SK-N-DZ (cell line): ENCODE measurements around the gene GAS2L3.
"Not testable (repeated sequence)": the region's sequence is repeated elsewhere in the genome, so short reads cannot be mapped to it uniquely, and the experiment has no call there.

Experiments
- DNase-seq: peaks from one replicate; pipeline ENCODE4 v3.0.0-alpha.2; 2015; ENCODE audit warnings: low spot score

The GAS2L3 gene

GRCh38 chr12:100574187-100575074 is 947 bp downstream of the GAS2L3 start:
- DNase-seq = peak; percentile 32

- DNase-seq = no peak
Measured at GRCh38 chr12:100576331-100577036, 3.0 kb downstream of the GAS2L3 start.

- DNase-seq = no peak
Measured at GRCh38 chr12:100578923-100579322, 5.4 kb downstream of the GAS2L3 start.

- no peak for DNase-seq
Measured at GRCh38 chr12:100579844-100580243, 6.4 kb downstream of the GAS2L3 start.

GRCh38 chr12:100584256-100584655 is 10.8 kb downstream of the GAS2L3 start:
- DNase-seq = no peak

DNA sequence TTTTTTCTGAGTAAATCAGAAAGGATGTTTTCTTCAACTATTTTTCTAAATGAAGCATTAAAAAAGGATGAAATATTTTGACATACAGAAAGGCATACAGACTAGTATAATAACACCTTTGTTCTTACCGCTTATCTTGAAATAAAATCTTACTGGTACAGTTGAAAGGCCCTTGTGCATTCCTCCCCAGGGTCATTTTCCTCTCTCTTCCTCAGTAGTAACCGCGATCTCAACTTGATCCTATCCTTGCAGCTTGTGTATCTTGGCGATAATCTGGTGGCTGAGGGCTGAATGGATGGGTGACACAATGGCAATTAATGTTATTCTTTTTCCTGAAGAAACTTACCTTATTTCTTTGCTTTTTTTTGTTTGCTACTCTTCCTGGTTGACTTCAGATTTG is 18.5 kb downstream of the GAS2L3 start:
- no peak for DNase-seq

GRCh38 chr12:100593490-100593889 is 20.0 kb downstream of the GAS2L3 start:
- no peak for DNase-seq

DNA sequence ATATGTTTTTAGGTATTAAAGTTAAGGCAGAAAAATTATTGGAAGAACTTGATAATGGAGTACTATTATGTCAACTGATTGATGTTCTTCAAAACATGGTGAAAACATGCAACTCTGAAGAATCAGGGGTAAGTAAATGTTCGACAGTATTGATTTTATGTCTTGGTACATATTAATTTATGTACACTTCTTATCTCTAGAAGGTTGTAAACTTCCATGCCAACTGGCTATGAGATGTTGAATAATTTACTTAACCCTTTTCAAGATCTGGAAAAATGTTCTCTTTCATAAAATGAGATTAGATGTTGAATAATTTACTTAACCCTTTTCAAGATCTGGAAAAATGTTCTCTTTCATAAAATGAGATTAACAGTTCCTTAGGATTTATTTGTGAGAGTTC is 28.1 kb downstream of the GAS2L3 start:
- no peak for DNase-seq

DNA sequence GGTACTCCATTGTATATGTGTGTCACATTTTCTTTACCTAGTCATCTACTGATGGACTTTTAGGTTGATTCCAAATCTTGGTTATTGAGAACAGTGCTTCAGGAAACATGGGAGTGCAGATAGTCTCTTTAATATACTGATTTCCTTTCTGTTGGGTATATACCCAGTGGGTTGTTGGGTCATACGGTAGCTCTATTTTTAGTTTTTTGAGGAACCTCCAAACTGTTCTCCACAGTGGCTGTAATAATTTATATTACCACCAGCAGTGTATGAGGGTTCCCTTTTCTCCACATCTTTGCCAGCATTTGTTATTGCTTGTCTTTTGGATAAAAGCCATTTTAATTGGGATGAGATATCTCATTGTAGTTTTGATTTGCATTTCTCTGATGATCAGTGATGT is 29.5 kb downstream of the GAS2L3 start:
- not testable (repeated sequence) for DNase-seq

- DNase-seq = no peak
Measured at GRCh38 chr12:100608776-100609175, 35.3 kb downstream of the GAS2L3 start.

GRCh38 chr12:100610666-100611430 is 37.4 kb downstream of the GAS2L3 start:
- no peak for DNase-seq

- no peak for DNase-seq
Measured at GRCh38 chr12:100612606-100613005, 39.1 kb downstream of the GAS2L3 start.

GRCh38 chr12:100624571-100624970 is 51.1 kb downstream of the GAS2L3 start:
- no peak for DNase-seq

- no peak for DNase-seq
Measured at GRCh38 chr12:100632445-100632892, 59.0 kb downstream of the GAS2L3 start.

- DNase-seq = not testable (repeated sequence)
Measured at GRCh38 chr12:100633082-100633785, 59.8 kb downstream of the GAS2L3 start.

- DNase-seq = no peak
Measured at GRCh38 chr12:100643246-100643645, 69.8 kb downstream of the GAS2L3 start.

DNA sequence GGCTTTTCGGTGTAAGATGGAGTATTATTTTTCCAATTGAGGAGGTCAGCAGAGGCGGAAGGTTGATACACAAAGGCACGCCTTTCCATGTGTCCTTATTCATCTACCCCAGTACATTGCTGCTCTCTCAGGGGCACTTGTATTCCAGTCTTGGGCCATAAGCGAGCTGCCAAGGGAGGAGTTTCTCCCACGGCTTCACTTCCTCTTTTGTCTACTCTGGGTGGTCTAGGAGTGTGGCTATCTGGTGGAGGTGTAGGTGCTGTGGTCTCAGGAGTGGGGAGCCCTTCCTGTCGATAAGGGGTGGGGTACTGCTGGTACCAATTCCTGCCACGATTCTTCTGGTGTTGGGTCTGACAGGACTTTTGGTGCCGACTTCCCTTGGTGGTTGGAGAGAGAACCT is 73.4 kb downstream of the GAS2L3 start:
- no peak for DNase-seq

GRCh38 chr12:100651108-100651507 is 77.6 kb downstream of the GAS2L3 start:
- DNase-seq = no peak

- no peak for DNase-seq
Measured at GRCh38 chr12:100651694-100652093, 78.2 kb downstream of the GAS2L3 start.

DNA sequence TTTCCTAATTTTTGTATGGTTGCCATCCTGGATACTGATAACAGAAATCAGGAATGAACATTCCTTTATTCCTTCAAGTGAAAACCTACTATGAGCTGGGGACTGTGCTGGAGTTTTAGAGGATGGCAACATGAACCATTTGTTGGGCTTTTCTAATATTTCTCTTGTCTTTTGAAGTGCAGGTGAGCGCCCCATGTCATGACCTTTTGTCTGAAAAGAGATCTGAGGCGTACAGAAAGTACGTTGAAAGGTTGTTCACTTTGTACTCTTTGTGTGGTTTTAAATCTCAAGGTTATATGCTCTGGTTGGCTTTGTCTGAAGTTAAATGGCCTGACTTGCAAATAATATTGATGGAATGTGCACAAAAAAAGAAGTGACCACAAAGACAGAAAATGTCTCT is 79.0 kb downstream of the GAS2L3 start:
- DNase-seq = no peak

GRCh38 chr12:100656141-100656540 is 82.7 kb downstream of the GAS2L3 start:
- DNase-seq = no peak
